ENCODE measurements around the gene SMTNL2. TPM values are rescaled to one million over a fixed set of nuclear protein-coding genes. Genes with fewer than 3 reads are reported as not detected.
"Not testable (repeated sequence)": the region's sequence is repeated elsewhere in the genome, so short reads cannot be mapped to it uniquely, and the experiment has no call there.

SMTNL2 gene
- total RNA-seq, 1 donor from 2014 or later = 22.0 TPM

- Mint-ChIP-seq H3K4me1 (ENCODE audit: low read depth, unreplicated experiment) (peaks cover 17% of the 10 kb centered on the region), H3K27ac (ENCODE audit: unreplicated experiment) (peak overlapping the region; percentile 22), H3K27me3 (ENCODE audit: unreplicated experiment) (peaks cover 13% of the 10 kb centered on the region), H3K4me3 (ENCODE audit: unreplicated experiment) (peak overlapping the region; percentile 34), H3K9me3 (ENCODE audit: unreplicated experiment) (peaks cover 7% of the 10 kb centered on the region), H3K36me3 (ENCODE audit: unreplicated experiment) (no peaks in the 10 kb centered on the region)
- DNase-seq = no peak
- no peak for TF ChIP-seq CTCF (IDR thresholded peaks at IDR 0.05; ENCODE audit: partially characterized antibody, unreplicated experiment)
Observed at GRCh38 chr17:4576161-4576558, 8.2 kb upstream of the SMTNL2 start.

DNA sequence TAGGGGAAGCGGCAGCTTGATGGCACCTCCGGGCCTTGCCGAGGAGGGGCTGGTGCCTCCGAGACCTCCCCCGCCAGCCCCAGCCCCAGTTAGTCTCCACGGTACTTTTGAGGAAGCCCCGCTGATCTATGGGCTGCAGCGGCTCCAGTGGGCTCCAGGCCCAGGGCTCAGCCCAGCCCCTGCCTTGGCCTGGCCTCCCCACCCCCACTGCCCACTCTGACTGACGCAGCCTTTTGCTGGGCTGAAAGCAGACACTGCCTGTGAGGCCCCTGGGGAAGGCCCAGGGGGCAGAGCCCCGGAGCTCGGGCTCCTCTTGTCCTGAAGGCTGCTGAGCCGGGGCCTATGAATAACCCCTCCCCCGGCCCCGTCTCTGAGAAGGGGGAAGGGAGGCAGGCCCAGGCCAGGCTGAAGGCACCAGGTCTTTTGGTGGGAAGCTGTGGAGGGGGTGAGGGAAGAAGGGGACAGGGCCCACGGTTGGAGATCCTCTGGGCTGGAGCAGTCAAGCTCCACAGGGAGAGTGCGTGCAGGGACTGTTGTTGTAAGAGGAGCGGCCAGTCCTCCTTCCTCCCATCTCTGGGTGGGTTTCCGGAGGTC is 7.5 kb upstream of the SMTNL2 start:
- Mint-ChIP-seq H3K27me3 (ENCODE audit: unreplicated experiment) (peaks cover 17% of the 10 kb centered on the region), H3K4me1 (ENCODE audit: low read depth, unreplicated experiment) (peaks cover 22% of the 10 kb centered on the region), H3K27ac (ENCODE audit: unreplicated experiment) (no peak overlapping the region), H3K4me3 (ENCODE audit: unreplicated experiment) (no peak overlapping the region), H3K9me3 (ENCODE audit: unreplicated experiment) (peaks cover 10% of the 10 kb centered on the region), H3K36me3 (ENCODE audit: unreplicated experiment) (no peaks in the 10 kb centered on the region)
- TF ChIP-seq CTCF (IDR thresholded peaks at IDR 0.05; ENCODE audit: partially characterized antibody, unreplicated experiment) = no peak
- DNase-seq = peak; percentile 78

GRCh38 chr17:4577386-4577993 is 6.8 kb upstream of the SMTNL2 start:
- H3K4me1 Mint-ChIP-seq (ENCODE audit: low read depth, unreplicated experiment) = peaks cover 28% of the 10 kb centered on the region
- TF ChIP-seq CTCF (IDR thresholded peaks at IDR 0.05; ENCODE audit: partially characterized antibody, unreplicated experiment) = no peak
- no peak overlapping the region for H3K27ac Mint-ChIP-seq (ENCODE audit: unreplicated experiment)
- no peak for DNase-seq
- H3K9me3 Mint-ChIP-seq (ENCODE audit: unreplicated experiment) = peaks cover 12% of the 10 kb centered on the region
- no peaks in the 10 kb centered on the region for H3K36me3 Mint-ChIP-seq (ENCODE audit: unreplicated experiment)
- H3K27me3 Mint-ChIP-seq (ENCODE audit: unreplicated experiment) = peaks cover 18% of the 10 kb centered on the region
- no peak overlapping the region for H3K4me3 Mint-ChIP-seq (ENCODE audit: unreplicated experiment)

GRCh38 chr17:4578349-4578748 is 6.0 kb upstream of the SMTNL2 start:
- H3K4me3 Mint-ChIP-seq (ENCODE audit: unreplicated experiment); DNase-seq; H3K36me3 Mint-ChIP-seq (ENCODE audit: unreplicated experiment); H3K27ac Mint-ChIP-seq (ENCODE audit: unreplicated experiment): not testable (repeated sequence)
- peaks cover 19% of the 10 kb centered on the region for H3K27me3 Mint-ChIP-seq (ENCODE audit: unreplicated experiment)
- peaks cover 37% of the 10 kb centered on the region for H3K4me1 Mint-ChIP-seq (ENCODE audit: low read depth, unreplicated experiment)
- H3K9me3 Mint-ChIP-seq (ENCODE audit: unreplicated experiment) = peaks cover 18% of the 10 kb centered on the region

DNA sequence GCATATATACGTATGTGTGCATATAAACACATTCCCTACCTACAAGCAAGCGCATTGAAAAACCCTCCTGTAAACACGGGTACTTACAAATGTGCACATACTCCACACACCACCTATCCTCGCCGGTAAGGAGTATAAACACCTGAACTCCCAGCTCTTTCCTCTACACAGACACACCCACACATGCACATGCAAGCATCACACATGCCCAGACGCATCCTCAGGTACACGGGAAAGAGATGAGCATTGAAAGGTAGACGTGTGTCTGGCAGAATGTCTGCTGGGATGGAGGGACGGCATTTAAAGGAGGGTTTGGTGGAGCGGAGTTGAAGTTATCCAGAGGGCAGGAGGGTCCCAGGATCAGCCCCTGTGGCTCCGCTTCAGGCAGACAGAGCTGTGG is 4.7 kb upstream of the SMTNL2 start:
- no peak for DNase-seq
- TF ChIP-seq CTCF (IDR thresholded peaks at IDR 0.05; ENCODE audit: partially characterized antibody, unreplicated experiment) = no peak
- H3K27ac Mint-ChIP-seq (ENCODE audit: unreplicated experiment) = no peak overlapping the region
- H3K36me3 Mint-ChIP-seq (ENCODE audit: unreplicated experiment) = no peaks in the 10 kb centered on the region
- H3K9me3 Mint-ChIP-seq (ENCODE audit: unreplicated experiment) = peaks cover 18% of the 10 kb centered on the region
- peaks cover 39% of the 10 kb centered on the region for H3K4me1 Mint-ChIP-seq (ENCODE audit: low read depth, unreplicated experiment)
- H3K27me3 Mint-ChIP-seq (ENCODE audit: unreplicated experiment) = peaks cover 21% of the 10 kb centered on the region
- H3K4me3 Mint-ChIP-seq (ENCODE audit: unreplicated experiment) = no peak overlapping the region
